ENCODE measurements around the gene CTTNBP2NL.
"Not testable (repeated sequence)": the region's sequence is repeated elsewhere in the genome, so short reads cannot be mapped to it uniquely, and the experiment has no call there.

The CTTNBP2NL gene

GRCh38 chr1:112386731-112387346 is 9.2 kb upstream of the CTTNBP2NL start:
- no peak for DNase-seq

GRCh38 chr1:112387807-112388206 is 8.2 kb upstream of the CTTNBP2NL start:
- no peak for DNase-seq

GRCh38 chr1:112388436-112388835 is 7.6 kb upstream of the CTTNBP2NL start:
- DNase-seq: no peak

GRCh38 chr1:112389689-112390088 is 6.3 kb upstream of the CTTNBP2NL start:
- DNase-seq: no peak

- not testable (repeated sequence) for DNase-seq
Observed at GRCh38 chr1:112390335-112390734, 5.7 kb upstream of the CTTNBP2NL start.

- peak; percentile 94 to 98 for DNase-seq
Observed at GRCh38 chr1:112390775-112391602, 5.0 kb upstream of the CTTNBP2NL start.

- no peak for DNase-seq
Observed at GRCh38 chr1:112391603-112391940, 4.4 kb upstream of the CTTNBP2NL start.

GRCh38 chr1:112393631-112393974 is 2.4 kb upstream of the CTTNBP2NL start:
- no peak for DNase-seq

- no peak for DNase-seq
Observed at GRCh38 chr1:112394743-112395062, 1.3 kb upstream of the CTTNBP2NL start.

- no peak for DNase-seq
Observed at GRCh38 chr1:112395256-112395820, 676 bp upstream of the CTTNBP2NL start.

GRCh38 chr1:112396653-112397471 is 848 bp downstream of the CTTNBP2NL start:
- DNase-seq: peak in 1 of 2 experiments; percentile 47

- DNase-seq: no peak
Observed at GRCh38 chr1:112397841-112398240, 1.8 kb downstream of the CTTNBP2NL start.

- no peak for DNase-seq
Observed at GRCh38 chr1:112399456-112399855, 3.4 kb downstream of the CTTNBP2NL start.

- not testable (repeated sequence) for DNase-seq
Observed at GRCh38 chr1:112400706-112401105, 4.7 kb downstream of the CTTNBP2NL start.

- no peak for DNase-seq
Observed at GRCh38 chr1:112402682-112403643, 6.9 kb downstream of the CTTNBP2NL start.

GRCh38 chr1:112406771-112407170 is 10.8 kb downstream of the CTTNBP2NL start:
- no peak for DNase-seq

- no peak for DNase-seq
Observed at GRCh38 chr1:112409414-112409813, 13.4 kb downstream of the CTTNBP2NL start.

- DNase-seq: no peak
Observed at GRCh38 chr1:112410673-112411072, 14.7 kb downstream of the CTTNBP2NL start.

- no peak for DNase-seq
Observed at GRCh38 chr1:112417271-112417670, 21.3 kb downstream of the CTTNBP2NL start.

GRCh38 chr1:112418099-112418892 is 22.3 kb downstream of the CTTNBP2NL start:
- no peak for DNase-seq

- no peak for DNase-seq
Observed at GRCh38 chr1:112423207-112423606, 27.2 kb downstream of the CTTNBP2NL start.

All from NCI-H526 (cell line).